Measurements from ENCODE around the gene ACOT7.

Gene ACOT7

GRCh38 chr1:6345009-6345408, 48.6 kb downstream of the ACOT7 start:
- no peak overlapping the region for H3K9ac ChIP-seq (ENCODE audit: low read depth in 1 of 2, low read length in 2 of 2)
- H3K36me3 ChIP-seq (ENCODE audit: control insufficient read depth in 1 of 2, insufficient read depth in 2 of 2, low read length in 2 of 2), result peaks cover 4 to 38% of the 10 kb centered on the region in 2 donors
- H3K4me3 ChIP-seq (ENCODE audit: low read depth in 1 of 2, low read length in 2 of 2), result no peak overlapping the region
- no peaks in the 10 kb centered on the region for H3K9me3 ChIP-seq (ENCODE audit: control insufficient read depth in 1 of 2, low read length in 2 of 2)
- H3K27ac ChIP-seq (ENCODE audit: low read depth, low read length), result no peak overlapping the region
- no peaks in the 10 kb centered on the region for H3K27me3 ChIP-seq (ENCODE audit: control insufficient read depth in 1 of 2, insufficient read depth in 2 of 2, low read length in 2 of 2)
- H3K4me1 ChIP-seq (ENCODE audit: control insufficient read depth in 1 of 2, insufficient read depth in 2 of 2, low read length in 2 of 2), result peaks cover 30 to 32% of the 10 kb centered on the region in 2 donors

DNA sequence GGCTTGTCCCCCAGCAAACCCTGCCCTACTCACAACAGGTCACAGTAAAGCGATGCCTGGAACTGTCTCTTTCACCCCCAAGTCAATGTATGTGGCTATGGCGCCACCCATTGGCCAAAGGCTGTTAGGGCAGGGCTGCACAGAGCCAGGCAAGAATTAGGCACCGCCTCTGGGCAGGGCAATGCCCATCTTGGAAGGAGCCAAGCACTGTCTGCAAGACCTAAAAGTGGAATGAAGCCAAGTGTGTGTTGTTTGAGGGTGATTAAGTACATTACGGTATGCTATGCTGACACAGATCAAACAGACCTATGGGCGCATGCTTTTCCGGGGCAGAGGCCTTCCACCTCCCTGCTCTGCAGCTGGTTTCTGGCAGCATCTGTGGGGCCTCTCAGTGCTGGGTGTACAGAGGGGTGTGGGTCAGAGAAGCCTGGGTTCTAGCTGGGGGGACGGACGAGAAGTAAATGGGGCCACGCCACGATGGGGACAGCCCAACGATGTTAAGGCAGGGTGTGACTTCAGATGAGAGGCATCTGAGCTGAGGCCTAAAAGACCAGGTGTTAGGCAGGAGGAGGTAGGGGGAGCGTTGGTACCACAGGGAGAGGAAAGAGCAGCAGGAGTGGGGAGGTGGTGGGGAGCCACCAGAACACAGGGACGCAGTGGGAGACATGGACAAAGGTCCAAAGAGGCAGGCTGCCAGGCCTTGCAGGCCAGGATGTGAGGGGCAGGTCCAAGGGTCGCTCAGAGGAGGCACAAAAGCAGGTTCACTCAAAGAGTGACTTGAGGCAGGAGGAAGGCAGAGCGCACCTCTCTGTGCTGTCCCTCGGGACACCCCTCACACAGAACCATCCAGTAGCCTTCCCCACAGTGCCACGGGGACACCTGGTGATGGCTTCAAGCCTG, 49.8 kb downstream of the ACOT7 start:
- H3K27me3 ChIP-seq (ENCODE audit: control insufficient read depth in 1 of 2, insufficient read depth in 2 of 2, low read length in 2 of 2), result no peaks in the 10 kb centered on the region
- peaks cover 26 to 28% of the 10 kb centered on the region in 2 donors for H3K4me1 ChIP-seq (ENCODE audit: control insufficient read depth in 1 of 2, insufficient read depth in 2 of 2, low read length in 2 of 2)
- H3K4me3 ChIP-seq (ENCODE audit: low read depth in 1 of 2, low read length in 2 of 2), result no peak overlapping the region
- H3K9me3 ChIP-seq (ENCODE audit: control insufficient read depth in 1 of 2, low read length in 2 of 2), result no peaks in the 10 kb centered on the region
- H3K27ac ChIP-seq (ENCODE audit: low read depth, low read length), result no peak overlapping the region
- H3K36me3 ChIP-seq (ENCODE audit: control insufficient read depth in 1 of 2, insufficient read depth in 2 of 2, low read length in 2 of 2), result peaks cover 10 to 36% of the 10 kb centered on the region in 2 donors
- H3K9ac ChIP-seq (ENCODE audit: low read depth in 1 of 2, low read length in 2 of 2), result no peak overlapping the region

- Histone ChIP-seq H3K27me3 (ENCODE audit: control insufficient read depth in 1 of 2, insufficient read depth in 2 of 2, low read length in 2 of 2) (no peaks in the 10 kb centered on the region), H3K9me3 (ENCODE audit: control insufficient read depth in 1 of 2, low read length in 2 of 2) (no peaks in the 10 kb centered on the region), H3K4me3 (ENCODE audit: low read depth in 1 of 2, low read length in 2 of 2) (no peak overlapping the region), H3K27ac (ENCODE audit: low read depth, low read length) (no peak overlapping the region), H3K9ac (ENCODE audit: low read depth in 1 of 2, low read length in 2 of 2) (no peak overlapping the region), H3K4me1 (ENCODE audit: control insufficient read depth in 1 of 2, insufficient read depth in 2 of 2, low read length in 2 of 2) (peaks cover 16 to 17% of the 10 kb centered on the region in 2 donors), H3K36me3 (ENCODE audit: control insufficient read depth in 1 of 2, insufficient read depth in 2 of 2, low read length in 2 of 2) (peaks cover 11 to 35% of the 10 kb centered on the region in 2 donors)
Measured at GRCh38 chr1:6342056-6342455, 51.5 kb downstream of the ACOT7 start.

- Histone ChIP-seq H3K36me3 (ENCODE audit: control insufficient read depth in 1 of 2, insufficient read depth in 2 of 2, low read length in 2 of 2) (peaks cover 7 to 17% of the 10 kb centered on the region in 2 donors), H3K4me1 (ENCODE audit: control insufficient read depth in 1 of 2, insufficient read depth in 2 of 2, low read length in 2 of 2) (peaks cover 2 to 6% of the 10 kb centered on the region in 2 donors), H3K4me3 (ENCODE audit: low read depth in 1 of 2, low read length in 2 of 2) (no peak overlapping the region), H3K9ac (ENCODE audit: low read depth in 1 of 2, low read length in 2 of 2) (no peak overlapping the region), H3K27me3 (ENCODE audit: control insufficient read depth in 1 of 2, insufficient read depth in 2 of 2, low read length in 2 of 2) (no peaks in the 10 kb centered on the region), H3K27ac (ENCODE audit: low read depth, low read length) (no peak overlapping the region), H3K9me3 (ENCODE audit: control insufficient read depth in 1 of 2, low read length in 2 of 2) (no peaks in the 10 kb centered on the region)
Measured at GRCh38 chr1:6338695-6339094, 54.9 kb downstream of the ACOT7 start.

DNA sequence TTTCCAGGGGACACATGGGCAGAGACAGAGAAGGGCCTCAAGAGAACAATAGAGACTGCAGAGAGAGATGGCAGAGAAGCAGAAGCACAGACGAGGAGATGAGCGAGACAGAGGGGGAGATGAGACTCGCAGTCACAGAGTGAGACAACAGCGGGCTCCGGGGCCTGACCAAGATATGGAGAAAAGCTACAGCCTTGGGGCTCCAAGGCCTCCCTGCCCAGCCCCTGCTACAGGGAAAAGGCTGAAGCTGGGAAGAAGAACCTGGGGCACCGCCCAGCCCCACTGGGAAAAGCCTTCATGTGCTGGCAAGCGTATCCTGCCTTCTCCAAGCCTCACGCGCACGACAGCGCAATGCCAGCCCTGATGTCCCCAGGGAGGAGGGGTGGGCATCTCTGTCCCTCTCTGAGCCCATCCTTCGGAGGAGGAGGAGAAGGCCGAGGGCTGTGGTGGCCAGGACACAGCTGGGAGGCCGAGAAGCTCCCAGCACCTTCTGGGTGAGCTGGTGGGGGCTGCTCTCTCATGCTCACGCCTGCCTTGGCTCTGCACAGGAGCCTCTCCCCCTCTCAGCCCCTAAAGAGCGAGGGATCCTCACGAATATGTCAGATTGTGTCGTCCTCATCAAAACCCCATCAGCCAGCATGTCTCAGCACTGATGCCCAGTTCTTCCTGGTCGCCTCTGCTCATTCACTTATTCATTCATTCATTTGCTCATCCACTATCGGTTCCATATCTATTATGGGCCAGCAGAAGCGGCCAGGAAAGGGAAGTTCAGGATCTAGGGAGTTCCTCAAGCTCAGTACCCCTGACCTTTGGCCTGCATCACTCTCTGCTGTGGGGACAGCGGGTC, 56.6 kb downstream of the ACOT7 start:
- H3K9me3 ChIP-seq (ENCODE audit: control insufficient read depth in 1 of 2, low read length in 2 of 2), result no peaks in the 10 kb centered on the region
- no peak overlapping the region for H3K4me3 ChIP-seq (ENCODE audit: low read depth in 1 of 2, low read length in 2 of 2)
- H3K27ac ChIP-seq (ENCODE audit: low read depth, low read length), result no peak overlapping the region
- H3K27me3 ChIP-seq (ENCODE audit: control insufficient read depth in 1 of 2, insufficient read depth in 2 of 2, low read length in 2 of 2), result no peaks in the 10 kb centered on the region
- H3K36me3 ChIP-seq (ENCODE audit: control insufficient read depth in 1 of 2, insufficient read depth in 2 of 2, low read length in 2 of 2), result peaks cover 7 to 24% of the 10 kb centered on the region in 2 donors
- H3K9ac ChIP-seq (ENCODE audit: low read depth in 1 of 2, low read length in 2 of 2), result no peak overlapping the region
- no peaks in the 10 kb centered on the region for H3K4me1 ChIP-seq (ENCODE audit: control insufficient read depth in 1 of 2, insufficient read depth in 2 of 2, low read length in 2 of 2)

GRCh38 chr1:6334261-6334993, 59.1 kb downstream of the ACOT7 start:
- Histone ChIP-seq H3K4me1 (ENCODE audit: control insufficient read depth in 1 of 2, insufficient read depth in 2 of 2, low read length in 2 of 2) (peaks cover 0 to 7% of the 10 kb centered on the region in 2 donors), H3K36me3 (ENCODE audit: control insufficient read depth in 1 of 2, insufficient read depth in 2 of 2, low read length in 2 of 2) (peaks cover 7 to 28% of the 10 kb centered on the region in 2 donors), H3K9ac (ENCODE audit: low read depth in 1 of 2, low read length in 2 of 2) (no peak overlapping the region), H3K27ac (ENCODE audit: low read depth, low read length) (no peak overlapping the region), H3K4me3 (ENCODE audit: low read depth in 1 of 2, low read length in 2 of 2) (no peak overlapping the region), H3K27me3 (ENCODE audit: control insufficient read depth in 1 of 2, insufficient read depth in 2 of 2, low read length in 2 of 2) (no peaks in the 10 kb centered on the region), H3K9me3 (ENCODE audit: control insufficient read depth in 1 of 2, low read length in 2 of 2) (no peaks in the 10 kb centered on the region)

DNA sequence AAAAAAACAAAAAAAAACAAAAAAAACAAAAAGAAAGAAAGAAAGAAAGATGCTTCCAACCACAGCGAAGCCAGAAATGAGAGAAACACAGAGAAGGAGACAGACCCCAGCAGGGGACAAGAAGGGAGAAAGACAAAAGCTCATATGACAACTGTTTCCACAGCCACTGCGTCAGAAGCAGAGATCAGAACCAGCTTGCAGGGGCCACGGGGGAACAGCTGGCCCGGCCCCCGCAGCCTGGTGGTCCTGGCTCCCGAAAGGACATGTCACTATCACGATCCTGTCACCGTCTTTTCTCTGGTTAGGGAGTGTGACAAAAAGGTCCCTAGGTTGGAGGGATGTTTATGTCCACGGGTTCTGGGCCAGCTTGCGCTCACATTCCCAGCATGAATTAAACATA, 60.7 kb downstream of the ACOT7 start:
- H3K9me3 ChIP-seq (ENCODE audit: control insufficient read depth in 1 of 2, low read length in 2 of 2), result no peaks in the 10 kb centered on the region
- no peak overlapping the region for H3K27ac ChIP-seq (ENCODE audit: low read depth, low read length)
- H3K9ac ChIP-seq (ENCODE audit: low read depth in 1 of 2, low read length in 2 of 2), result no peak overlapping the region
- peaks cover 0 to 7% of the 10 kb centered on the region in 2 donors for H3K4me1 ChIP-seq (ENCODE audit: control insufficient read depth in 1 of 2, insufficient read depth in 2 of 2, low read length in 2 of 2)
- H3K27me3 ChIP-seq (ENCODE audit: control insufficient read depth in 1 of 2, insufficient read depth in 2 of 2, low read length in 2 of 2), result no peaks in the 10 kb centered on the region
- H3K36me3 ChIP-seq (ENCODE audit: control insufficient read depth in 1 of 2, insufficient read depth in 2 of 2, low read length in 2 of 2), result peaks cover 0 to 12% of the 10 kb centered on the region in 2 donors
- no peak overlapping the region for H3K4me3 ChIP-seq (ENCODE audit: low read depth in 1 of 2, low read length in 2 of 2)

- Histone ChIP-seq H3K27me3 (ENCODE audit: control insufficient read depth in 1 of 2, insufficient read depth in 2 of 2, low read length in 2 of 2) (no peaks in the 10 kb centered on the region), H3K27ac (ENCODE audit: low read depth, low read length) (no peak overlapping the region), H3K9ac (ENCODE audit: low read depth in 1 of 2, low read length in 2 of 2) (no peak overlapping the region), H3K4me1 (ENCODE audit: control insufficient read depth in 1 of 2, insufficient read depth in 2 of 2, low read length in 2 of 2) (peaks cover 0 to 7% of the 10 kb centered on the region in 2 donors), H3K4me3 (ENCODE audit: low read depth in 1 of 2, low read length in 2 of 2) (no peak overlapping the region), H3K9me3 (ENCODE audit: control insufficient read depth in 1 of 2, low read length in 2 of 2) (no peaks in the 10 kb centered on the region), H3K36me3 (ENCODE audit: control insufficient read depth in 1 of 2, insufficient read depth in 2 of 2, low read length in 2 of 2) (peaks cover 0 to 20% of the 10 kb centered on the region in 2 donors)
Measured at GRCh38 chr1:6331543-6332273, 61.9 kb downstream of the ACOT7 start.

- Histone ChIP-seq H3K9me3 (ENCODE audit: control insufficient read depth in 1 of 2, low read length in 2 of 2) (no peaks in the 10 kb centered on the region), H3K4me3 (ENCODE audit: low read depth in 1 of 2, low read length in 2 of 2) (no peak overlapping the region), H3K36me3 (ENCODE audit: control insufficient read depth in 1 of 2, insufficient read depth in 2 of 2, low read length in 2 of 2) (peaks cover 6 to 31% of the 10 kb centered on the region in 2 donors), H3K27me3 (ENCODE audit: control insufficient read depth in 1 of 2, insufficient read depth in 2 of 2, low read length in 2 of 2) (no peaks in the 10 kb centered on the region), H3K4me1 (ENCODE audit: control insufficient read depth in 1 of 2, insufficient read depth in 2 of 2, low read length in 2 of 2) (peaks cover 0 to 7% of the 10 kb centered on the region in 2 donors), H3K9ac (ENCODE audit: low read depth in 1 of 2, low read length in 2 of 2) (no peak overlapping the region), H3K27ac (ENCODE audit: low read depth, low read length) (no peak overlapping the region)
Measured at GRCh38 chr1:6330410-6330911, 63.1 kb downstream of the ACOT7 start.

Data from duodenal mucosa (tissue), 2 donors.